ENCODE results near the gene CBLN1.

GRCh38 chr16:49328325-49328724, 46.7 kb upstream of the CBLN1 start:
- no peak for TF ChIP-seq REST (IDR thresholded peaks at IDR 0.05; ENCODE audit: borderline replicate concordance)
- no peak for TF ChIP-seq CTCF (IDR thresholded peaks at IDR 0.05; ENCODE audit: poor library complexity, severe bottlenecking)
- TF ChIP-seq RAD21 (conservative IDR thresholded peaks at IDR 0.05): no peak
- no peak for TF ChIP-seq EP300 (conservative IDR thresholded peaks at IDR 0.05; ENCODE audit: poor library complexity, severe bottlenecking)
- no peak for TF ChIP-seq SMC3 (conservative IDR thresholded peaks at IDR 0.05; ENCODE audit: poor library complexity)

All from neural cell (in vitro differentiated cells).